Neuron (in vitro differentiated cells): Measurements from ENCODE around the gene LRP1B.

Experiments used
- H2AFZ ChIP-seq: one replicate; pipeline ENCODE4 v1.6.1; 2013; ENCODE audit warnings: low read depth, mild to moderate bottlenecking, inconsistent platforms, low read length, moderate library complexity
- H3K27me3 ChIP-seq: one replicate; pipeline ENCODE4 v1.6.1; 2013; ENCODE audit warnings: low read length; ENCODE audit not compliant: insufficient read depth
- H3K36me3 ChIP-seq: one replicate; pipeline ENCODE4 v1.6.1; 2013; ENCODE audit warnings: low read length; ENCODE audit not compliant: insufficient read depth
- H3K4me1 ChIP-seq: one replicate; pipeline ENCODE4 v1.6.1; 2013; ENCODE audit warnings: low read length; ENCODE audit not compliant: insufficient read depth
- H3K4me3 ChIP-seq: 2 replicates; pipeline ENCODE4 v1.5.1; 2013; ENCODE audit warnings: mild to moderate bottlenecking, low read length, moderate library complexity
- H3K9me3 ChIP-seq: one replicate; pipeline ENCODE4 v1.6.1; 2013; ENCODE audit warnings: low read length

The LRP1B gene

DNA sequence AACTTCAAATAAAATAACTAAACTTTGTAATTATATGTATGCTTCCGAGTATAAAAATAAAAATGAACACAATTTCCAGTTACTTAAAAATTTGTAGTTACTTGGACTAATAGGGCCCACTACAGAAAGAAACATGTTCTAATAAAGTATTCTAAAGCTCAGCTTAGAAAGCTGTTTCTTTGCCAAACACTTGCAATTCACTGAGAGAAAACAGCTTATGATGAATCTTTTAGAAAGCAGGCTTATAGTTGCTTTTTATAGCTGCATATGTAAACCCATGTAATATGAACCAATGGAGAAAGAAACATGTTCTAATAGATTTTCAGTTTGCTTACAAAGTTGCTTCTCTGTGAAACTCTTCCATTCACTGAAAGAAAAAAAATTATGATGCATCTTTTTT, 766.0 kb downstream of the LRP1B start:
- Histone ChIP-seq H3K36me3 (no peaks in the 10 kb centered on the region), H3K4me1 (no peaks in the 10 kb centered on the region), H3K9me3 (no peaks in the 10 kb centered on the region), H2AFZ (no peak overlapping the region), H3K4me3 (no peak overlapping the region), H3K27me3 (no peaks in the 10 kb centered on the region)

DNA sequence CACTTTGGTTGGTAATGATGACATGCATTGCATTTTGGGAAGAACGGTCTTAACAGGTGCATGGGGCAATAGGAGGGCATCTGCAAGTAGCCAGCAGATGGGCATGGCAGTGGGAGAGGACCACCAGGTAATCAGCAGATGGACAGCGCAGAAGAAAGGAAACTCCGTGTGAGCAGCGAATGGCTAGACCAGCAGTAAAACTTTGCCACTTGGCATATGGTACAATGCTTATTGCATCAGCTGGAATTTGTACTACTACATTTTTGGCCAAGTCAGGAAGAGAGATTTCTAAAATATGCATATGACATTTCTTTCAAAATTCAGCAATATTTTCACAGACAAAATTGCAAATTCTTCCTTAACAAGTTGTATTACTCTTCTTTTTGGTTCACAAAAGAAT, 768.5 kb downstream of the LRP1B start:
- Histone ChIP-seq H3K9me3 (no peaks in the 10 kb centered on the region), H3K4me3 (no peak overlapping the region), H3K27me3 (no peaks in the 10 kb centered on the region), H3K4me1 (no peaks in the 10 kb centered on the region), H2AFZ (no peak overlapping the region), H3K36me3 (no peaks in the 10 kb centered on the region)

DNA sequence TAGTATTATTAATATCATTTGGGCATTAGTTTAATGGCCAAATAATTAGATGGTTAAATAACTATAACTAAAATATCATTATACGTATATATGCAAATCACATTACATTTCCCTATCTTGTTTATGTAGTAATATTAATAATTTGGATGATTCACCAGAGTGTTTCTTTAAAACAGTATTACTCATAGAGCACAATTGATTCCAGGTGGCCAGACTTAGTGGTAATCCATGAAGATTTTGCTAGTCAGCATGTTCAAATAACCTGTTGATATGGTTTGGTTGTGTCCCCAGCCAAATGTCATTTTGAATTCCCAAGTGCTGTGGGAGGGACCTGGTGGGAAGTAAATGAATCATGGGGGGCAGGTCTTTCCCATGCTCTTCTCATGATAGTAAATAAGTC, 782.3 kb downstream of the LRP1B start:
- Histone ChIP-seq H3K27me3 (no peaks in the 10 kb centered on the region), H3K9me3 (no peaks in the 10 kb centered on the region), H2AFZ (no peak overlapping the region), H3K4me3 (no peak overlapping the region), H3K4me1 (no peaks in the 10 kb centered on the region), H3K36me3 (no peaks in the 10 kb centered on the region)

DNA sequence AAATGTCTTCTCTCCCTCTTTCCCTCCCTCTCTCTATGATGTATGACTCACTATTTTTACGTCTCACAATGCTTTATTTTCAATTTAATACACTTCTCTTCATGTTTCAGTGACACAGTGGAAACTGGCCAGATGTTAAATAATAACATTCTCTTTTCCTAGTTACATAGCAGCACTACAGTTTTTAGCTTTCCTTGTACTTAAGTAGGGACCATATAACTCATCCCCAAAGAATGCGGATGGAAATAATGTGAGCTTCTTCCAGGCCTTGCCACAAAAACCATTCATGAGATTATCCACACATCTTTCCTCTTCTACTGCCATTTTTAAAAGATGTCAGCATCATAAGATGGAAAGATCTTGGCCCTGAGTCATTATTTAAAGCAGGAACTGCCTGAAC, 789.4 kb downstream of the LRP1B start:
- H3K4me1 ChIP-seq, result peaks cover 5% of the 10 kb centered on the region
- no peak overlapping the region for H2AFZ ChIP-seq
- H3K4me3 ChIP-seq, result no peak overlapping the region
- no peaks in the 10 kb centered on the region for H3K36me3 ChIP-seq
- H3K27me3 ChIP-seq, result no peaks in the 10 kb centered on the region
- H3K9me3 ChIP-seq, result no peaks in the 10 kb centered on the region

DNA sequence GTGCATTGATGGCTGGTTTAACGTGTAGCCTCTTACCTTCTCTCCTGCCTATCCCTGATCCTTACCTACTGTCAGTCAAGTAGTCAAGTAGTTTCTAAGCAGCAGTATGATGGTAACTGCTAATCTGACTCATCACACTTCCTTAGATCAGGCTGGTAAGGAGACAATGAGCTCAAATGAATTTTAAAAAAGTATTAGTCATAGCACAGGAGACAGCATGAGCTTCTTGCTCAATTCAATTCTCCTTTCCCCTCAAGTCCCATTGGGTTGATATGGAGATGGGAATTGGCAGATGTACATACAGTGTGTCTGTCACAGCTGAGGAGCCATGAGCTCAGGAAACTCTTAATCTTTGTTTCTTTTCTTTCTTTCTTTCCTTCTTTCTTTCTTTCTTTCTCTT, 799.7 kb downstream of the LRP1B start:
- Histone ChIP-seq H3K27me3 (no peaks in the 10 kb centered on the region), H2AFZ (no peak overlapping the region), H3K9me3 (no peaks in the 10 kb centered on the region), H3K36me3 (no peaks in the 10 kb centered on the region), H3K4me3 (no peak overlapping the region), H3K4me1 (no peaks in the 10 kb centered on the region)

DNA sequence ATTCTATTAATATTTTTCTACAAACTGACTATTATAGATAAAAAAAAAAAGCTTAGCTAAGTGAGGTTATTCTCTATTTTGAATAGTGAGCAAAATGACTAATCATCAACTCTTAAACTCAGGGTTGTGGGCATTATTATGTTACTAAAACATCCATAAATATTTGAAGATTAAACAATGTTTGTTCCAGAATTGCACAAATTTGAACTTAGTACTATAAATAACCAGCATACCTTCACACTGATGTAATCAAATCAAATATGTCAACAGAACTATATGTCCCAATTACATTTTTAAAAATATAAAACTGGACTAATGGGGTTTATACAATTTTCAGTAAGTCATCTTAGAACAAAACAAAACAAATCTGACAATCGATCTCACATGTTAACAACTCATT, 800.9 kb downstream of the LRP1B start:
- no peaks in the 10 kb centered on the region for H3K36me3 ChIP-seq
- H3K9me3 ChIP-seq, result no peaks in the 10 kb centered on the region
- no peaks in the 10 kb centered on the region for H3K4me1 ChIP-seq
- H2AFZ ChIP-seq, result no peak overlapping the region
- H3K27me3 ChIP-seq, result no peaks in the 10 kb centered on the region
- no peak overlapping the region for H3K4me3 ChIP-seq

DNA sequence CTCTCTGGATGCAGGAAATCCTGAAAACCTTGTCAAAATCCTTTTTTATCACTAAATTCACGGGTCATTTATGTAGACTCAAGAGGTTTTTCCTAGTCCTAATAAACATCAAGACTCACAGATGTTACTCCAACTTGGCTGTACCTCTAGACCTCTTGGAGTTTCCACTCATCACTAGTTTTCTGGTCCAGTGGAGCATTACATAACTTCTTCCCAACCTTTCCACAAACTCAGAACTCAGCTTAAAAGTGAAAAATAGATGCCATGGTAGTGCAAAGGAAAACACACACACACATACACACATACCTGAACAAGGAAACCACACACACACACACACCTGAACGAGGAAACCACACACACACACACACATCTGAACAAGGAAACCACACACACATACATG, 807.2 kb downstream of the LRP1B start:
- no peak overlapping the region for H3K4me3 ChIP-seq
- H3K27me3 ChIP-seq, result no peaks in the 10 kb centered on the region
- no peaks in the 10 kb centered on the region for H3K9me3 ChIP-seq
- H2AFZ ChIP-seq, result no peak overlapping the region
- H3K4me1 ChIP-seq, result no peaks in the 10 kb centered on the region
- no peaks in the 10 kb centered on the region for H3K36me3 ChIP-seq

DNA sequence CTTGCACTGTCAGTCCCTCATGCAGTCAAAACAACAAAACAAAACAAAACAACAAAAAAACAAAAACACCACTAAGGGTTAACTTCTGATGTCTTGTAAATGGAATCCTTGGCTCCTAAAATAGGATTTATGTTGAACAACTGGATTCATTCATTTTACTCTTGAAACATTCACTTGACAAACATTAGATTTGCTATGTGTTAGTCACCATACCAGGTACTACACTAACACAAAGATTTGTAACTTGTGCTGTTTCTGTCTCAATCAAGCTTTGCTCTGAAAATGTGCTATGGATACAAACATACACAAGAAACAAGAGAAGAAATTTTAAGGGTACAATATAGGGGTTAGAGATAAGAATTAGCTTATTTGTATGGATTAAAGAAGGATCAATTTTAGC, 812.8 kb downstream of the LRP1B start:
- H3K9me3 ChIP-seq, result no peaks in the 10 kb centered on the region
- H3K27me3 ChIP-seq, result no peaks in the 10 kb centered on the region
- no peaks in the 10 kb centered on the region for H3K36me3 ChIP-seq
- no peaks in the 10 kb centered on the region for H3K4me1 ChIP-seq
- no peak overlapping the region for H3K4me3 ChIP-seq
- no peak overlapping the region for H2AFZ ChIP-seq

DNA sequence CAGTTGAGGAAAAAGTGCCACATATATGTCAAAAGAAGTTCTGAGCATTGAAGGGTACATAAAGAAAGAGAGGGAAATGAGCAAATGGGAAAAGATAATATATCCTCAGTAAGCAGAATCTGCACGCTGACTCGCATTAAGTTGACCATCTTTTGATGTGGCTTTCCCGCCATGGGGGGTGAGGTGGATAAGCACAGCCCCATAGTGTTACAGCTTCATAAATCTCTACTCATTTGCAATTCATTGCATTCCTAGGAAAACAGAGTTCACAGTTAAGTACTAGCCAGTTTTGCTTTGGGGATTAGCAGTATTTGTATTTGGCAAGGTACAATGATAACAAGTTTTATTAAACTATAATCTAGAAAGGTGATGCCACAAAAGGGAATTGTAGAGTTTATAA, 814.2 kb downstream of the LRP1B start:
- Histone ChIP-seq H3K4me3 (no peak overlapping the region), H3K27me3 (no peaks in the 10 kb centered on the region), H3K9me3 (no peaks in the 10 kb centered on the region), H3K36me3 (no peaks in the 10 kb centered on the region), H2AFZ (no peak overlapping the region), H3K4me1 (no peaks in the 10 kb centered on the region)

DNA sequence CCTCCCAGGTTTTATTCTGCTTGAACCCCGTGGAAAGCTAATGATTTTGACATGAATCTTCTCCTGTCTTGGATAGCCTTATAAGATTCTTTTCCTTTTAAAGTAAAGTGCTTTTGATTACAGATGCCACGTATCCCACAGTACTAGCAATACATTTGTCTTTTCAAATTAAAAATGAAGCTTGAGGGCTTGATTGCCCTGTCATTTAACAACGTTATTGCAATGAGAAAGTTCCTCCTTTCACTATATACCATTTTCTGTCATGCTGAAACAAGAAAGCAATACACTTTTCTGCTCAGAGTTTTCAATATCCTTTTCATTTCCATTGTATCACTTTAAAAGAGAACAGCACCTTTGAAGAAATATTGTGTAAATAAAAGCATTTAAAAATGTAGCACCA, 814.7 kb downstream of the LRP1B start:
- Histone ChIP-seq H3K4me3 (no peak overlapping the region), H3K4me1 (no peaks in the 10 kb centered on the region), H2AFZ (no peak overlapping the region), H3K36me3 (no peaks in the 10 kb centered on the region), H3K27me3 (no peaks in the 10 kb centered on the region), H3K9me3 (no peaks in the 10 kb centered on the region)

DNA sequence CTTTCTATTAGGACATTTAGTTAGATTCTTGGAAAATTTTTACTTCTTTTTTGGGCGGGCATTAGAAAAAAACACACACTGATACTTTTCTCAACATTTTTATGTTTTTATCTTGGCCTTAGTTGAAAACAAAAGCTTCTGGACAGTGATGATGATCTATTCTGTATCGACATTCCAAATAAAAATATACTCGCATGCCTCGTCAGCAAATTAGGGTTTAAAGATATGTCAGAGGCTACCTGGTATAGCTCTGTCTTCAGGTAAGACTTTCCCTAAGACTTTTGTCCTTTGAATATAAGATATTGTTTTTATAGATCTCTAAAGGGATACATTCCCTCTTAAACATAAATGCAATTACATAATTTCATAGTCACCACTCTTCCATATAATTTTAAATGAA, 816.8 kb downstream of the LRP1B start:
- H2AFZ ChIP-seq, result no peak overlapping the region
- H3K36me3 ChIP-seq, result no peaks in the 10 kb centered on the region
- H3K27me3 ChIP-seq, result no peaks in the 10 kb centered on the region
- no peaks in the 10 kb centered on the region for H3K4me1 ChIP-seq
- H3K9me3 ChIP-seq, result no peaks in the 10 kb centered on the region
- H3K4me3 ChIP-seq, result no peak overlapping the region

DNA sequence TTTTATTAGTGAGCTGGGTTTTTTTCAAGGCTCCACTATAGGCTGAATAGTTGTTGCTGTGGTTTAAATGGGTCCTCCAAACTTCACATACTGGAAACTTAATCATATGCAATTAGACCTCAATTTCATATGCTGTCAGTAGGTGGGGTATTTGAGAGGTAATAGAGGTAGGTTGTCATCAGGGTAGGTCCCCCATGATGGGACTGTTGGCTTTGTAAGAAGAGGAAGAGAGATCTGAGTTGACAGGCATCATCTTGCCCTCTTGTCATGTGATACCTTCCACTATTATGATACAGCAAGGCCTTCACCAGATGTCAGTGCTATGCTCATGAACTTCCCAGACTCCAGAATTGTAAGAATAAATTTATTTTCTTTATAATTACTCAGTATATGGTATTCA, 819.4 kb downstream of the LRP1B start:
- no peak overlapping the region for H2AFZ ChIP-seq
- no peaks in the 10 kb centered on the region for H3K27me3 ChIP-seq
- H3K9me3 ChIP-seq, result no peaks in the 10 kb centered on the region
- no peaks in the 10 kb centered on the region for H3K36me3 ChIP-seq
- no peak overlapping the region for H3K4me3 ChIP-seq
- H3K4me1 ChIP-seq, result no peaks in the 10 kb centered on the region

DNA sequence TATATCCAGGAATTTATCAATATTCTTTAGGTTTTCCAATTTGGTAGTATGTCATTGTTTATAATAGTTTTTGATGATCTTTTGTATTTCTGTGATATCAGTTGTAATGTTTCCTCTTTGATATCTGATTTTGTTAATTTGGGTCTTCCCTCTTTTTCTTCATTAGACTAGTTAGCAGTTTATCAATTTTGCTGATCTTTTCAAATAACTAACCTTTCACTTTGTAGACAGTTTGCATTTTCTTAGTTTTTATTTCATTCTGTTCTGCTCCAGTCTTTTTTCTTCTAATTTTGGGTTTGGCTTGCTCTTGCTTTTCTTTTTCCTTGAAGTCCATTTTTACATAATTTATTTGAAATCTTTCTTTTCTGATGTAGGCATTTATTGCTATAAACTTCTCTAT, 824.4 kb downstream of the LRP1B start:
- no peak overlapping the region for H2AFZ ChIP-seq
- H3K4me1 ChIP-seq, result no peaks in the 10 kb centered on the region
- H3K9me3 ChIP-seq, result no peaks in the 10 kb centered on the region
- no peak overlapping the region for H3K4me3 ChIP-seq
- H3K36me3 ChIP-seq, result no peaks in the 10 kb centered on the region
- no peaks in the 10 kb centered on the region for H3K27me3 ChIP-seq

DNA sequence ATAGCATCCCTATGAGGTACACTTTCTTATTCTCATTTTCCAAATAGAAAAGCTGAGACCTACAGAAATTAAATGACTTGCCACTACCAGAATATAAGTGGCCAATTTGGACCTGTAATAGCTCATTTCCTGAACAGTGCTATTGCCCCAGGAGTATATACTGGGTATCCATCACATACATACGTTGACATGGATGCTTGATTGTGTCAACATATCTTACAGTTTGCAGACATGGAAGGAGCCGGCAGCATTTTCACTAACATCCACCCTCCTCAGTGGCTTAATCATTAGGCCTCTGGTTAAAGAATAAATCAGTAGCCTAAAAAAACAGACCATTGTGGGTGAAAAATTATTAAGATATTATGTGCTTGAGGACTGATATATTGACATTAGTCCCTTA, 829.3 kb downstream of the LRP1B start:
- no peaks in the 10 kb centered on the region for H3K9me3 ChIP-seq
- no peak overlapping the region for H3K4me3 ChIP-seq
- H3K27me3 ChIP-seq, result no peaks in the 10 kb centered on the region
- H3K4me1 ChIP-seq, result no peaks in the 10 kb centered on the region
- no peak overlapping the region for H2AFZ ChIP-seq
- H3K36me3 ChIP-seq, result no peaks in the 10 kb centered on the region
